Measurements from ENCODE around the gene FGG. TPM values are rescaled to one million over a fixed set of nuclear protein-coding genes. Genes with fewer than 3 reads are reported as not detected.

Gene FGG
- total and polyA plus RNA-seq, 10 of the 15 experiments (the other 5 are each of a cell fraction or from before 2014, with no cell fraction given): 1.8 TPM; not detected in 9

DNA sequence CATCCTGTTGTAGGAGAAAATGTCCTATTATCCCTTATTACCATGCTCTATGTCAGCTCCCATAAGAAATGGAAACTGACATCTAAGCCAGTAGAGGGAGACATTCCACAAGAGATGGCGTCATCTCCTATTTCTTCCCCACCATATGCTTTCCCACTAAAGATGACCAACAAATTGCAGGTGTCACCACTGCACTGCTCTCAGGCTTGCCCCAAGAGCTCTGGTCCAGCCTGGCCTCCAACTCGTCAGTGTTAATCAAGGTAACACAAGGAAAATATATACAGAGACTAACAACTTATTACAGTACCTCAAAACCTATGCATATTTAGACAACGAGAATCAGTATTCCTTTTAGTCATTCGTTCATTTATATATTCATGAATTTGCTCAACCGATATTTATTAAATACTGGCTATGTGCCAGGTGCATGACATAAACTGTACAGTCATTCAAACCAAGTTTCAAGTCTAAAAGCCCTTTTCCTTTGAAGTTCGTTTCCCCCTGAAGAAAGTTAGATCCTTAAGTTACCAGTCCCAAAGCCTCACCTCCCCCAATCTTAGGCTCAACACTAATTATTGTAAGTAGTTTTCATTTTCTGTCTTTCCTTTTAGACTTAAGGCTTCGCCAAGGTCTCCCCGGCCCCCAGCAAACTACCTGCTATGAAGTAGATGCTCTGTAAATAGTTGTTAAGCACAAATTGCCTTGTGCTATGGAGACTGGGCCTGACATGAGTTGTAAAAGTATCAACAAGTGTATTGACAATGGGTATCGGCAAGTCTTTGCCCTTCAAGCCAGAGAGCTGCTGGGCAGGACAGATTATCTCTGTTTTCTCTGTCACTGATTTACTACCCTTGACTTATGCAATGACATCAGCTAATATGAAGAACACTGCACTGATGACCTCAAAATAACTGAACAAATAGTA is 52.7 kb downstream of the FGG start:
- ChIA-PET SMC1A (ENCODE audit: uncharacterized antibody, unreplicated experiment) (interaction anchor here (0.7 to 6.1 kb wide), 11 partner anchors 9 to 391 kb away, joined by 3 to 112 read pairs (median 6); partner anchors contain the start of genes FGG and PLRG1), POLR2A (interaction anchor here (0.9 to 1.4 kb wide), 2 partner anchors 9 to 10 kb away, joined by 4 to 5 read pairs; no protein-coding TSS in a partner anchor), CTCF (interaction anchor here (0.5 to 18.3 kb wide), 23 partner anchors 9 to 805 kb away, joined by 3 to 796 read pairs (median 4); partner anchors contain the start of genes FGA, FGG and PLRG1), RAD21 (ENCODE audit: unreplicated experiment) (interaction anchor here (0.6 to 3.4 kb wide), 11 partner anchors 9 to 801 kb away, joined by 3 to 88 read pairs (median 4); partner anchors contain the start of genes FGG and PLRG1)
- intact Hi-C loops (cut with micrococcal nuclease; ENCODE audit: unreplicated experiment): loop anchor here (1.0 to 5.0 kb wide), 3 partner anchors 59 to 793 kb away; no protein-coding TSS in a partner anchor
- H3K4me2 ChIP-seq (ENCODE audit: control insufficient read depth, insufficient read depth): no peak overlapping the region
- no peaks in the 10 kb centered on the region for H3K79me2 ChIP-seq (ENCODE audit: control insufficient read depth, insufficient read depth, low read length)
- FAIRE-seq (peak; percentile 81), DNase-seq (ENCODE audit: low read depth, low spot score) (no peak), ATAC-seq (peak; percentile 95)
- 43% methylated on average over 9 of the region's 9 CpGs for WGBS (ENCODE audit: insufficient coverage, insufficient replicate concordance, low lambda C conversion rate, missing lambda C conversion rate)
- no peaks in the 10 kb centered on the region for H3K36me3 ChIP-seq (ENCODE audit: control insufficient read depth in 2 of 2, insufficient read depth in 2 of 2, low read length in 1 of 2)
- H2AFZ ChIP-seq (ENCODE audit: control insufficient read depth, low read depth, low read length): no peak overlapping the region
- no peaks in the 10 kb centered on the region for H3K27me3 ChIP-seq (replicated peaks in 1 of 2; ENCODE audit: control insufficient read depth in 2 of 2, insufficient read depth in 2 of 2, low read length in 1 of 2)
- H4K20me1 ChIP-seq (ENCODE audit: control insufficient read depth, insufficient read depth): no peaks in the 10 kb centered on the region
- no peaks in the 10 kb centered on the region for H3K4me1 ChIP-seq (ENCODE audit: control insufficient read depth, insufficient read depth, low read length)
- in situ Hi-C loops (cut with MboI): no loop called here
- no peaks in the 10 kb centered on the region for H3K9me3 ChIP-seq (replicated peaks; ENCODE audit: control insufficient read depth, insufficient read depth, low read length)
- no peak overlapping the region for H3K4me3 ChIP-seq
- BruUV-seq (replicated peaks): no TSS peak
- no peak overlapping the region for H3K9ac ChIP-seq (ENCODE audit: control insufficient read depth, insufficient read depth, low read length)
- no peak overlapping the region for H3K27ac ChIP-seq (ENCODE audit: control insufficient read depth, insufficient read depth)
- TF ChIP-seq NRF1 (conservative IDR thresholded peaks at IDR 0.05; ENCODE audit: low read depth, low read length): no peak
- no peak for TF ChIP-seq HDAC2 (IDR thresholded peaks at IDR 0.05)
- TF ChIP-seq MYB (IDR thresholded peaks at IDR 0.05; ENCODE audit: borderline replicate concordance, low read depth, low read length): no peak
- TF ChIP-seq PAX5 (IDR thresholded peaks at IDR 0.05; ENCODE audit: borderline replicate concordance, low read depth, low read length): no peak
- no peak for TF ChIP-seq BRCA1 (IDR thresholded peaks at IDR 0.05; ENCODE audit: low read depth, low read length)
- TF ChIP-seq RBBP5 (conservative IDR thresholded peaks at IDR 0.05): no peak
- TF ChIP-seq ZNF384 (IDR thresholded peaks at IDR 0.05; ENCODE audit: borderline replicate concordance, low read depth, low read length): no peak
- TF ChIP-seq SMAD5 (IDR thresholded peaks at IDR 0.05; ENCODE audit: low read depth): no peak
- TF ChIP-seq ATF7 (IDR thresholded peaks at IDR 0.05; ENCODE audit: low read depth): peak; percentile 60
- TF ChIP-seq JUNB (IDR thresholded peaks at IDR 0.05): peak; percentile 33; the same call in 1 of the 2 replicates
- no peak for TF ChIP-seq SPI1 (IDR thresholded peaks at IDR 0.05; ENCODE audit: borderline replicate concordance, insufficient read depth, low read depth, low read length)
- no peak for TF ChIP-seq CBX3 (IDR thresholded peaks at IDR 0.05; ENCODE audit: borderline replicate concordance, low read depth)
- no peak for TF ChIP-seq CBFB (IDR thresholded peaks at IDR 0.05; ENCODE audit: low read depth)
- TF ChIP-seq, protein P1, sequence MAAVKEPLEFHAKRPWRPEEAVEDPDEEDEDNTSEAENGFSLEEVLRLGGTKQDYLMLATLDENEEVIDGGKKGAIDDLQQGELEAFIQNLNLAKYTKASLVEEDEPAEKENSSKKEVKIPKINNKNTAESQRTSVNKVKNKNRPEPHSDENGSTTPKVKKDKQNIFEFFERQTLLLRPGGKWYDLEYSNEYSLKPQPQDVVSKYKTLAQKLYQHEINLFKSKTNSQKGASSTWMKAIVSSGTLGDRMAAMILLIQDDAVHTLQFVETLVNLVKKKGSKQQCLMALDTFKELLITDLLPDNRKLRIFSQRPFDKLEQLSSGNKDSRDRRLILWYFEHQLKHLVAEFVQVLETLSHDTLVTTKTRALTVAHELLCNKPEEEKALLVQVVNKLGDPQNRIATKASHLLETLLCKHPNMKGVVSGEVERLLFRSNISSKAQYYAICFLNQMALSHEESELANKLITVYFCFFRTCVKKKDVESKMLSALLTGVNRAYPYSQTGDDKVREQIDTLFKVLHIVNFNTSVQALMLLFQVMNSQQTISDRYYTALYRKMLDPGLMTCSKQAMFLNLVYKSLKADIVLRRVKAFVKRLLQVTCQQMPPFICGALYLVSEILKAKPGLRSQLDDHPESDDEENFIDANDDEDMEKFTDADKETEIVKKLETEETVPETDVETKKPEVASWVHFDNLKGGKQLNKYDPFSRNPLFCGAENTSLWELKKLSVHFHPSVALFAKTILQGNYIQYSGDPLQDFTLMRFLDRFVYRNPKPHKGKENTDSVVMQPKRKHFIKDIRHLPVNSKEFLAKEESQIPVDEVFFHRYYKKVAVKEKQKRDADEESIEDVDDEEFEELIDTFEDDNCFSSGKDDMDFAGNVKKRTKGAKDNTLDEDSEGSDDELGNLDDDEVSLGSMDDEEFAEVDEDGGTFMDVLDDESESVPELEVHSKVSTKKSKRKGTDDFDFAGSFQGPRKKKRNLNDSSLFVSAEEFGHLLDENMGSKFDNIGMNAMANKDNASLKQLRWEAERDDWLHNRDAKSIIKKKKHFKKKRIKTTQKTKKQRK (IDR thresholded peaks at IDR 0.05; ENCODE audit: low read depth, low read length): no peak
- no peak for TF ChIP-seq FOS (IDR thresholded peaks at IDR 0.05; ENCODE audit: borderline replicate concordance, extremely low read depth, insufficient read length)
- no peak for TF ChIP-seq NR2F1 (conservative IDR thresholded peaks at IDR 0.05)
- TF ChIP-seq FOXK2 (IDR thresholded peaks at IDR 0.05): no peak
- TF ChIP-seq, protein P2, sequence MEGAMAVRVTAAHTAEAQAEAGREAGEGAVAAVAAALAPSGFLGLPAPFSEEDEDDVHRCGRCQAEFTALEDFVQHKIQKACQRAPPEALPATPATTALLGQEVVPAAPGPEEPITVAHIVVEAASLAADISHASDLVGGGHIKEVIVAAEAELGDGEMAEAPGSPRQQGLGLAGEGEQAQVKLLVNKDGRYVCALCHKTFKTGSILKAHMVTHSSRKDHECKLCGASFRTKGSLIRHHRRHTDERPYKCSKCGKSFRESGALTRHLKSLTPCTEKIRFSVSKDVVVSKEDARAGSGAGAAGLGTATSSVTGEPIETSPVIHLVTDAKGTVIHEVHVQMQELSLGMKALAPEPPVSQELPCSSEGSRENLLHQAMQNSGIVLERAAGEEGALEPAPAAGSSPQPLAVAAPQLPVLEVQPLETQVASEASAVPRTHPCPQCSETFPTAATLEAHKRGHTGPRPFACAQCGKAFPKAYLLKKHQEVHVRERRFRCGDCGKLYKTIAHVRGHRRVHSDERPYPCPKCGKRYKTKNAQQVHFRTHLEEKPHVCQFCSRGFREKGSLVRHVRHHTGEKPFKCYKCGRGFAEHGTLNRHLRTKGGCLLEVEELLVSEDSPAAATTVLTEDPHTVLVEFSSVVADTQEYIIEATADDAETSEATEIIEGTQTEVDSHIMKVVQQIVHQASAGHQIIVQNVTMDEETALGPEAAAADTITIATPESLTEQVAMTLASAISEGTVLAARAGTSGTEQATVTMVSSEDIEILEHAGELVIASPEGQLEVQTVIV (IDR thresholded peaks at IDR 0.05; ENCODE audit: borderline replicate concordance, partially characterized antibody): no peak

Measured in GM12878 (cell line).